Thymus (tissue), 11 donors: ENCODE measurements around the gene DNAJC12. TPM values are rescaled to one million over a fixed set of nuclear protein-coding genes. Genes with fewer than 3 reads are reported as not detected.

ENCODE experiments used
- DNase-seq, 9 donors: peaks; one replicate each; pipeline ENCODE4 v3.0.0-alpha.2; 2013; ENCODE audit warnings: low spot score in 9 of 9, low read depth in 6 of 9, missing footprints in 1 of 9
- H3K27ac ChIP-seq, 2 donors: one replicate each; pipeline ENCODE4 v1.5.1; 2013; ENCODE audit warnings: control low read depth in 1 of 2, low read depth in 1 of 2, low read length in 1 of 2, mild to moderate bottlenecking in 1 of 2, moderate library complexity in 1 of 2
- H3K27me3 ChIP-seq, 2 donors: one replicate each; pipeline ENCODE4 v1.5.1; 2013; ENCODE audit warnings: low read length in 1 of 2; ENCODE audit not compliant: control insufficient read depth in 2 of 2, insufficient read depth in 1 of 2
- H3K36me3 ChIP-seq, 2 donors: one replicate each; pipeline ENCODE4 v1.5.1; 2013; ENCODE audit warnings: low read length in 1 of 2, mild to moderate bottlenecking in 1 of 2, moderate library complexity in 1 of 2; ENCODE audit not compliant: control insufficient read depth in 2 of 2, insufficient read depth in 2 of 2
- H3K4me1 ChIP-seq, 2 donors: one replicate each; pipeline ENCODE4 v1.5.1; 2013; ENCODE audit warnings: low read length in 2 of 2; ENCODE audit not compliant: control insufficient read depth in 2 of 2, insufficient read depth in 2 of 2
- H3K4me3 ChIP-seq, 2 donors: one replicate each; pipeline ENCODE4 v1.5.1; 2013; ENCODE audit warnings: low read length in 2 of 2, control low read depth in 1 of 2, mild to moderate bottlenecking in 1 of 2
- H3K9me3 ChIP-seq, 2 donors: one replicate each; pipeline ENCODE4 v1.5.1; 2013; ENCODE audit warnings: low read length in 1 of 2, mild to moderate bottlenecking in 1 of 2; ENCODE audit not compliant: control insufficient read depth in 2 of 2, insufficient read depth in 1 of 2
- WGBS: extraction: QIAGEN DNeasy Blood & Tissue Kit; methylation state at CpG from one replicate; pipeline ENCODE4 v1.1.7; 2013; 5-methylcytosine and 5-hydroxymethylcytosine counted together
- polyA plus RNA-seq: library from polyadenylated mRNA; stranded (reverse); fragments of 200-250 nt; gene quantifications from one replicate; pipeline ENCODE4 v1.2.3, GENCODE V29; 2013
- total RNA-seq: library from RNA; stranded (reverse); fragments of 120-200 nt; gene quantifications from one replicate; pipeline ENCODE4 v1.2.4, GENCODE V29; 2013
- donor health status: healthy.

The DNAJC12 gene
- total and polyA plus RNA-seq, 2 donors: 2.2 to 4.4 TPM

DNA sequence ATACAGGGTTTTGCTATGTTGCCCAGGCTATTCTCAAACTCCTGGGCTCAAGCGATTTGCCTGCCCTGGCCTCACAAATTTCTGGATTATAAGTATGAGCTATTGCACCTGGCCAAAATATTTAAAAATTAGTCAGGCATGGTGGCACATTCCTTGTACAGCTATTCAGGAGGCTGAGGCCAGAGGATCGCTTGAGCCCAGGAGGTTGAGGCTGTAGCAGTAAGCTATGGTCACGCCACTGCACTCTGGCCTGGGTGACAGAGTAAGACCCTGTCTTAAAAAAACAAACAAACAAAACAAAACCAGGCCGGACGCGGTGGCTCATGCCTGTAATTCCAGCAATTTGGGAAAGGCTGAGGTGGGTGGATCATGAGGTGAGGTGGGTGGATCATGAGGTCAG lies 32.0 kb upstream of the DNAJC12 start:
- H3K4me1 ChIP-seq: no peaks in the 10 kb centered on the region

DNA sequence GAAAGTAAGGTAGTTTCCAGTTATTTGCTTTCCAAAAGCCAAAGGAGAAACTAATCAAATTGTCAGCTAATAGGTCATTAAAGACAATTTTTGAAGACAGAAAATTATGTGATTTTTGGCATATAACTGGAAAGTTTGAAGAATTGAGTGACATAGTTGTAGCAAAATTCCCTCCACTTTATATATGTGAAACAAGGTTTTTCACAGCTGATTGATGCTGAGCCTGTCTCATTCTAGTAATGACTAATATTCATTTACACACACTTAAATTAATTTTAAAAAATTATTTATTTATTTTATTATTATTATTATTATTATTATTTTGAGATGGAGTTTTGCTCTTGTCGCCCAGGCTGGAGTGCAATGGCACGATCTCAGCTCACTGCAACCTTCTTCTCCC lies 30.1 kb upstream of the DNAJC12 start:
- no peak for DNase-seq
- Histone ChIP-seq H3K36me3 (no peaks in the 10 kb centered on the region), H3K4me1 (no peaks in the 10 kb centered on the region), H3K27ac (no peak overlapping the region), H3K27me3 (no peaks in the 10 kb centered on the region), H3K9me3 (no peaks in the 10 kb centered on the region), H3K4me3 (no peak overlapping the region)
- WGBS: 99% methylated on average over 2 of the region's 2 CpGs

More for the DNA sequence above, 32.0 kb upstream of the DNAJC12 start:
- no peak overlapping the region for H3K27ac ChIP-seq
- 96% methylated on average over 6 of the region's 6 CpGs for WGBS
- no peaks in the 10 kb centered on the region for H3K27me3 ChIP-seq
- no peaks in the 10 kb centered on the region for H3K9me3 ChIP-seq
- no peak overlapping the region for H3K4me3 ChIP-seq
- H3K36me3 ChIP-seq: no peaks in the 10 kb centered on the region
- no peak for DNase-seq

DNA sequence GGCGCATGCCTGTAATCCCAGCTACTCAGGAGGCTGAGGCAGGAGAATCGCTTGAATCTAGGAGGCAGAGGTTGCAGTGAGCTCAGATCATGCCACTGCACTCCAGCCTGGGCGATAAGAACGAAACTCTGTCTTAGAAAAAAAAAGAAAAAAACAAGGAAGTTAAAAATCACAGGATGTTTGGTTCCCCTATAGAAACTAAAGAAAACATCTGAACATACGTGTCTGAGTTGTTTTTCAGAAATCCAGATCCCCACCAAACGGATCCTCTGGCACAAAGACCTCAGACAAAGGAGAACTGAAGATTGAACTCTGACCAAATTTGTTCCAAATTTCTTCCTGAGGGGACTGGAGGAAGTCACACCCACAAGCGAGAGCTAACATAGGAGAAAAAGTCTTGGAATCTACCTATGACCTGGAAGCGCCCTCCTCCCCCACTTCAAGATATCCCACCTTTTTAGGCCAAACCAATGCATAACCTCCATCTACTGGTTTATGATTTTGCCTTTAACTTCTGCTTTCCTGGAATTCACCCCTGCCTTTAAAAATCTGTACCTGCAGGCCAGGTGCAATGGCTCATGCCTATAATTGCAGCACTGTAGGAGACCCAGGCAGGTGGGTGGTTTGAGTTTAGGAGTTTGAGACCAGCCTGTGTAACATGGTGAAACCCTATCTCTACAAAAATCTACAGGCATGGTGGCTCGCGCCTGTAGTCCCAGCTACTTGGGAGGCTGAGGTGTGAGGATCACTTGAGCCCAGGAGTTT lies 26.8 kb upstream of the DNAJC12 start:
- Histone ChIP-seq H3K27me3 (no peaks in the 10 kb centered on the region), H3K36me3 (no peaks in the 10 kb centered on the region), H3K4me3 (no peak overlapping the region), H3K4me1 (no peaks in the 10 kb centered on the region), H3K27ac (no peak overlapping the region), H3K9me3 (no peaks in the 10 kb centered on the region)
- WGBS: 81% methylated on average over 10 of the region's 10 CpGs
- no peak for DNase-seq

DNA sequence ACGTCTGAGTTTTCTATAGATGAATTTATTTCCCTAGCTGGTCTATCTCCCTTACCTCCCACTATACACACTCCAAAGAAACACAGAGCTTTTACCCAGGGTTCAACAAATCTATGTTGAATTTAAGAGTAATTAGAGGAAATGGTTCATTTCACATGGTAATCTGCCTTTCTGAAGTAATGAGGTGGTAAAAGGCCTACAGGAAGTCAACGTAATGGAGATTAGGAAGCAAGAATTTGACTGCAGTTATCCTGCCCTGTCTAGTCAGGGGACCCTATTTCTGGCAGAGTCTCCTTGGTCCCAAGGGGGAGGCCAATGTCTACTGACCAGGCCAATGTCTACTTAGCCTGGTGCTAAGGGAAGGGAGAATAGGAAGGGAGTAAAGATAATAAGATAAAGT lies 25.1 kb upstream of the DNAJC12 start:
- 95% methylated on average over 2 of the region's 2 CpGs for WGBS
- H3K4me1 ChIP-seq: no peaks in the 10 kb centered on the region
- DNase-seq: no peak
- H3K27me3 ChIP-seq: no peaks in the 10 kb centered on the region
- H3K36me3 ChIP-seq: no peaks in the 10 kb centered on the region
- H3K27ac ChIP-seq: no peak overlapping the region
- no peaks in the 10 kb centered on the region for H3K9me3 ChIP-seq
- H3K4me3 ChIP-seq: no peak overlapping the region

DNA sequence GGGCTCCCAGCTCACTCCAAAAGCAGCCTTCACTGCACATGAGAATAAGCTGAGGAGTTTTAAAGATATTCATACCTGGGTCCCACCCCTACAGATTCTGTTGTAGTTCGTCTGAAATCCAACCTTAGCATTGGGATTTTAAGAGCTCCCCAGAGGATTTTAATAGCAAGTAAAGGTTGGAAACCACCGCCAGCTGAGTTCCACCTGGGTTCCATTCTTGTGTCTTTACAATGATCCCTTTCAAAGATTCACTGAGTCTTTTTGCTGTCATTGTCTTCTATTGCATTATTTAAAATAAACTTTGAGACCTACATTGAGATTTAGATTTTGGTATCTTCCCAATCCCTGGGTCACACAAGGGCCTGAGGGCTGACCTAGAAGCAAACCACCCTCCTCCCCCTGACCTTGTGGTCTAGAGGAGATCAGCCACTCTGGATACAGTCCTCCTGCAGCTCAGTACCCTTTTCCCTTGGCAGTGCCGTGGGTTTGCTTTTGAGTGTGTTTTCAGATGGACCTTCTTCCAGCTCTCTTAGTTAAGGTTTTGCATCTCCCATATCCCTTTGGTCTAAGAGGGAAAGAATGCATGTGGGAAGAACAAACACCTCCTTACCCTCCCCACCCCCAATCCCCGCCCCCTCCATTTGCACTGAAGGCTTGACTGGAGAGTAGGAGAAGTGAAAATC lies 23.9 kb upstream of the DNAJC12 start:
- Histone ChIP-seq H3K4me1 (no peaks in the 10 kb centered on the region), H3K4me3 (no peak overlapping the region), H3K36me3 (no peaks in the 10 kb centered on the region), H3K27ac (no peak overlapping the region), H3K27me3 (no peaks in the 10 kb centered on the region), H3K9me3 (no peaks in the 10 kb centered on the region)
- DNase-seq: no peak
- WGBS: 81% methylated on average over 4 of the region's 4 CpGs

DNA sequence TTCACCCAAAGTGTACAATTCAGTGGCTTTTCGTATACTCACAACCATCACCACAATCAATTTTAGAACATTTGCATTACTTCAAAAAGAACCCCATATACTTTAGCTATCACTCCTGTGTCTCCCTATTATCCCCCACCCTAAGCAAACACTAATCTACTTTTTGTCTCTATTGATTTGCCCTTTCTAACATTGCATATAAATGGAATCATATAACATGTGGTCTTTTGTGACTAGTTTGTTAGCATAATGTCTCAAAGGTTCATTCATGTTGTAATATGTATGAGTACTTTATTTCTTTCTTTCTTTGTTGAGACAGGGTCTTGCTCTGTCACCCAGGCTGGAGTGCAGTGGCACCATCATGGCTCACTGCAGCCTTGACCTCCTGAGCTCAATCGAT lies 21.0 kb upstream of the DNAJC12 start:
- H3K27ac ChIP-seq: no peak overlapping the region
- WGBS: 98% methylated on average over 2 of the region's 2 CpGs

DNA sequence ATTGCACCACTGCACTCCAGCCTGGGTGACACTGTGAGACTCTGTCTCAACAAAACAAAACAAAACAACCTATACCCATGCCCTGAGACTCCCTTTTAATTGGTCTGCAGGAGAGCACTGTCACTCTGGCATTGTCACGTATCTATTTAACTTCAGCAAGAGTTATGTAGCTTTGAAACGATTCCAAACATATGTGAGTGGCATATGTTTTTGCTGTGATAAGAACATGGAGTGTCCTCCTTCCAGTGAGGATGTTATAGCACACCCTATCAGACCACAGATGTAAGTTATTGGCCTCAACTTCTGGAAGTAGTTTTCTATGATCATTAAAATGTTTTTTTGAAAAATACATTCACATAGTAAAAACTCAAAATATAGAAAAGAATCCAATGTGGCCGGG lies 15.5 kb upstream of the DNAJC12 start:
- DNase-seq: no peak
- Histone ChIP-seq H3K36me3 (no peaks in the 10 kb centered on the region), H3K9me3 (no peaks in the 10 kb centered on the region), H3K27me3 (no peaks in the 10 kb centered on the region), H3K4me3 (no peak overlapping the region), H3K27ac (no peak overlapping the region), H3K4me1 (peaks cover 0 to 4% of the 10 kb centered on the region in 2 donors)
- 97% methylated on average over 3 of the region's 3 CpGs for WGBS

More for the DNA sequence above, 21.0 kb upstream of the DNAJC12 start:
- no peaks in the 10 kb centered on the region for H3K9me3 ChIP-seq
- no peaks in the 10 kb centered on the region for H3K27me3 ChIP-seq
- no peaks in the 10 kb centered on the region for H3K36me3 ChIP-seq
- H3K4me3 ChIP-seq: no peak overlapping the region
- H3K4me1 ChIP-seq: no peaks in the 10 kb centered on the region
- no peak for DNase-seq

DNA sequence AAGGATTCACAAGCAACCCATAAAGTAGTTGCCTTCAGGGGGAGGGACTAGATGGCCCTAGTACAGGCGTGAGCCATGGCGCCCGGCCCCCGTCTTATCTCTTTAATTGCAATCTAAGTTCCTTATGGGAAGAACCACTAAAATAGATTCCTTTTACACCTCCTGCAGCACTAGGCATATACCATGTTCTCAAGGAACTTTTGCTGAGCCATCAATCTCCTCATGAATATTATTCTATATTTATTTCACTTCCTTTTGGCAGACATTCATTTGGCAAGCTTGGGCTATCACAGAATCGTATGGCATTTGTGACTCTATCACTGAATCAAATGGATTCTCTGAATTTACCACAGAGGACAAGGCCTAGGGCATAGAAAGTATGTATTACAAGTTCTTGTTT lies 14.8 kb upstream of the DNAJC12 start:
- WGBS: 92% methylated on average over 5 of the region's 5 CpGs
- no peak overlapping the region for H3K4me3 ChIP-seq
- DNase-seq: no peak

DNA sequence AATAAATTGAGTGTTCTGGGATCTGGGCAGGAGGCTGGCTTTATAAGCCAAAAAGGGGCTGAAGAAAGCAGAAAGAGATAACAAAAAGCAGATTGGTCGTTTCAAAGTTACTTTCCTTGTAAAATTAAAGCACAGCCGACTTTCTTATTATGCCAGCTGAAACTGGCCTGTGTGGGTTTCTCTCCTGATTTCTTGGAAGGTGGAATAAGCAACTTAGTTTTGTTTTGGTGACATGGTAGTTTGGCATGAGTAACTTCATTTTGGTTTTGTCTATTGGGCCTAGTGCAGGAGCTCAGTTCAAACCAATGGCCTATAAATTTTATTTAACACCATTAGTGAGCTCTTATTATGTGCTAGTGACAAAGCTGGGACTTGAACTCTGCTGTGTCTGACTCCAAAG lies 13.2 kb upstream of the DNAJC12 start:
- Histone ChIP-seq H3K36me3 (no peaks in the 10 kb centered on the region), H3K4me3 (no peak overlapping the region), H3K27ac (no peak overlapping the region), H3K4me1 (peaks cover 0 to 4% of the 10 kb centered on the region in 2 donors), H3K27me3 (no peaks in the 10 kb centered on the region), H3K9me3 (no peaks in the 10 kb centered on the region)
- no peak for DNase-seq
- WGBS: 97% methylated on average over 2 of the region's 2 CpGs

More for the DNA sequence above, 14.8 kb upstream of the DNAJC12 start:
- Histone ChIP-seq H3K27ac (no peak overlapping the region), H3K36me3 (no peaks in the 10 kb centered on the region), H3K9me3 (no peaks in the 10 kb centered on the region), H3K4me1 (peaks cover 0 to 4% of the 10 kb centered on the region in 2 donors), H3K27me3 (no peaks in the 10 kb centered on the region)
